ENCODE measurements around the gene POLG. TPM values are rescaled to one million over a fixed set of nuclear protein-coding genes. Genes with fewer than 3 reads are reported as not detected.

Gene POLG
- total and polyA plus RNA-seq, 2 of the 13 experiments (the other 11 are each of a cell fraction or from before 2014, with no cell fraction given): 26.6 to 35.5 TPM

- TF ChIP-seq MTF2 (CRISPR knock-in tag; IDR thresholded peaks at IDR 0.05; ENCODE audit: borderline replicate concordance) (0 out of 2 replicates have a peak, but pooled peaks have one; percentile 34), CHCHD3 (CRISPR knock-in tag; IDR thresholded peaks at IDR 0.05) (0 out of 2 replicates have a peak, but pooled peaks have one; percentile 4), MAFF (IDR thresholded peaks at IDR 0.05; ENCODE audit: low read depth, low read length) (no peak), FOXC1 (CRISPR knock-in tag; IDR thresholded peaks at IDR 0.05; ENCODE audit: borderline replicate concordance) (0 out of 2 replicates have a peak, but pooled peaks have one; percentile 6), ZNF253 (CRISPR knock-in tag; IDR thresholded peaks at IDR 0.05; ENCODE audit: borderline replicate concordance) (0 out of 2 replicates have a peak, but pooled peaks have one; percentile 42), NAIF1 (CRISPR knock-in tag; IDR thresholded peaks at IDR 0.05; ENCODE audit: borderline replicate concordance) (0 out of 2 replicates have a peak, but pooled peaks have one; percentile 6), ZBTB26 (CRISPR knock-in tag; IDR thresholded peaks at IDR 0.05; ENCODE audit: borderline replicate concordance) (no peak), HMGXB4 (CRISPR knock-in tag; IDR thresholded peaks at IDR 0.05; ENCODE audit: borderline replicate concordance in 1 of 2, low read depth in 1 of 2) (no peak), MAX (IDR thresholded peaks at IDR 0.05) (peak; percentile 35; the same call in 1 of the 2 replicates), KDM5B (CRISPR knock-in tag; IDR thresholded peaks at IDR 0.05; ENCODE audit: borderline replicate concordance) (0 out of 2 replicates have a peak, but pooled peaks have one; percentile 0), HOXA7 (CRISPR knock-in tag; IDR thresholded peaks at IDR 0.05) (peak; percentile 78; the same call in 1 of the 2 replicates), ZNF280D (CRISPR knock-in tag; IDR thresholded peaks at IDR 0.05) (0 out of 2 replicates have a peak, but pooled peaks have one; percentile 6), ZFP91 (CRISPR knock-in tag; IDR thresholded peaks at IDR 0.05; ENCODE audit: borderline replicate concordance) (peak; percentile 18; the same call in 1 of the 2 replicates), ZNF75D (CRISPR knock-in tag; IDR thresholded peaks at IDR 0.05; ENCODE audit: borderline replicate concordance) (no peak), ZNF747 (CRISPR knock-in tag; IDR thresholded peaks at IDR 0.05; ENCODE audit: borderline replicate concordance) (0 out of 2 replicates have a peak, but pooled peaks have one; percentile 4), DNMT3B (CRISPR knock-in tag; conservative IDR thresholded peaks at IDR 0.05) (no peak), ZNF543 (CRISPR knock-in tag; IDR thresholded peaks at IDR 0.05) (no peak), POLR2A (IDR thresholded peaks at IDR 0.05; ENCODE audit: insufficient read depth in 1 of 2, low read depth in 2 of 2, low read length in 2 of 2) (0 out of 4 replicates have a peak, but pooled peaks of 1 of the 2 experiments have one; percentile 21), SMAD9 (CRISPR knock-in tag; IDR thresholded peaks at IDR 0.05) (peak; percentile 48; the same call in 1 of the 2 replicates), MTA1 (CRISPR knock-in tag; IDR thresholded peaks at IDR 0.05; ENCODE audit: borderline replicate concordance) (0 out of 2 replicates have a peak, but pooled peaks have one; percentile 9)
Observed at GRCh38 chr15:89335298-89336041, 846 bp upstream of the POLG start (continued).

All from HepG2 (cell line).